Lung (tissue), 12 donors: ENCODE results near the gene BHLHA9. TPM values are rescaled to one million over a fixed set of nuclear protein-coding genes. Genes with fewer than 3 reads are reported as not detected.

ENCODE experiments used
- ATAC-seq: fragments of 200-7000 bp; cut with Tn5 transposase; one replicate; pipeline ENCODE4 v1.9.1; 2020; ENCODE audit warnings: moderate number of reproducible peaks; ENCODE audit not compliant: insufficient read depth, low FRiP score
- DNase-seq, 3 donors: peaks; one replicate each; pipeline ENCODE4 v3.0.0-alpha.2; 2013 to 2017
- H3K27ac ChIP-seq, 2 donors: one replicate each; pipeline ENCODE4 v1.5.1; 2013; ENCODE audit warnings: mild to moderate bottlenecking in 2 of 2, moderate library complexity in 2 of 2, control low read depth in 1 of 2, inconsistent platforms in 1 of 2, low read depth in 1 of 2, low read length in 1 of 2
- H3K27me3 ChIP-seq, 3 donors: one replicate each; pipeline ENCODE4 v1.5.1; 2013; ENCODE audit warnings: low read length in 2 of 3; ENCODE audit not compliant: control insufficient read depth in 3 of 3, insufficient read depth in 3 of 3
- H3K36me3 ChIP-seq, 4 donors: one replicate each; pipeline ENCODE4 v1.5.1; 2013; ENCODE audit warnings: low read length in 4 of 4, mild to moderate bottlenecking in 1 of 4, moderate library complexity in 1 of 4; ENCODE audit not compliant: control insufficient read depth in 4 of 4, insufficient read depth in 4 of 4
- H3K4me1 ChIP-seq, 5 donors: one replicate each; pipeline ENCODE4 v1.5.1; 2013; ENCODE audit warnings: low read length in 5 of 5, mild to moderate bottlenecking in 2 of 5, moderate library complexity in 1 of 5; ENCODE audit not compliant: control insufficient read depth in 5 of 5, insufficient read depth in 5 of 5
- H3K4me3 ChIP-seq: one replicate; pipeline ENCODE4 v1.5.1; 2013; ENCODE audit warnings: mild to moderate bottlenecking, control low read depth, moderate library complexity
- H3K9ac ChIP-seq, 2 donors: one replicate each; pipeline ENCODE4 v1.5.1; 2013; ENCODE audit warnings: low read length in 2 of 2, control low read depth in 1 of 2; ENCODE audit not compliant: insufficient read depth in 1 of 2
- H3K9me3 ChIP-seq, 4 donors: one replicate each; pipeline ENCODE4 v1.5.1; 2013; ENCODE audit warnings: low read length in 3 of 4, mild to moderate bottlenecking in 1 of 4, moderate library complexity in 1 of 4; ENCODE audit not compliant: control insufficient read depth in 4 of 4, insufficient read depth in 3 of 4
- CTCF ChIP-seq: IDR thresholded peaks from 2 replicates; pipeline ENCODE4 v1.5.1; 2012; ENCODE audit warnings: mild to moderate bottlenecking; ENCODE audit errors: control extremely low read depth, extremely low read depth
- WGBS, 2 donors: extraction: QIAGEN DNeasy Blood & Tissue Kit; methylation state at CpG; one replicate each; pipeline ENCODE4 v1.1.7; 2013; 5-methylcytosine and 5-hydroxymethylcytosine counted together
- polyA plus RNA-seq, 2 donors: library from polyadenylated mRNA; stranded (reverse); fragments of 200-250 nt; gene quantifications; one replicate each; pipeline ENCODE4 v1.2.1, GENCODE V29; 2013
- total RNA-seq, 2 donors: library from RNA; depleted of rRNA in 1 of 2; stranded (reverse); fragments of >200 nt in 1 of 2; gene quantifications; one replicate each; pipeline ENCODE4 v1.2.1, GENCODE V29; 2014 to 2021
- donor health status: control.
- donor health status: control.
- donor health status: Bipolar disorder and iron deficiency.
- donor health status: healthy.
- donor health status: DM: yes; HTN: yes; CAD: no.

The BHLHA9 gene
- total and polyA plus RNA-seq, 4 donors, result not detected

GRCh38 chr17:1223662-1224061, 46.6 kb upstream of the BHLHA9 start:
- no peak for DNase-seq
- Histone ChIP-seq H3K9me3 (peaks cover 0 to 8% (median 0%) of the 10 kb centered on the region in 4 donors), H3K9ac (no peak overlapping the region), H3K4me3 (no peak overlapping the region), H3K4me1 (peaks cover 0 to 4% (median 0%) of the 10 kb centered on the region in 5 donors), H3K27ac (no peak overlapping the region), H3K27me3 (peaks cover 0 to 31% (median 29%) of the 10 kb centered on the region in 3 donors), H3K36me3 (peaks cover 0 to 1% (median 0%) of the 10 kb centered on the region in 4 donors)
- no peak for ATAC-seq
- no peak for TF ChIP-seq CTCF
- 84 to 86% methylated on average over 14 of the region's 14 CpGs for WGBS, 2 donors

GRCh38 chr17:1224330-1224729, 45.9 kb upstream of the BHLHA9 start:
- Histone ChIP-seq H3K4me3 (no peak overlapping the region), H3K9ac (no peak overlapping the region), H3K4me1 (peaks cover 0 to 7% (median 0%) of the 10 kb centered on the region in 5 donors), H3K36me3 (peaks cover 0 to 1% (median 0%) of the 10 kb centered on the region in 4 donors), H3K27me3 (peaks cover 0 to 31% (median 29%) of the 10 kb centered on the region in 3 donors), H3K27ac (no peak overlapping the region), H3K9me3 (peaks cover 0 to 8% (median 0%) of the 10 kb centered on the region in 4 donors)
- 77 to 93% methylated on average over 7 of the region's 7 CpGs for WGBS, 2 donors
- no peak for TF ChIP-seq CTCF
- ATAC-seq (no peak), DNase-seq (no peak)

GRCh38 chr17:1226308-1226707, 43.9 kb upstream of the BHLHA9 start:
- 83 to 85% methylated on average over 3 of the region's 3 CpGs for WGBS, 2 donors

More at GRCh38 chr17:1226308-1226707, 43.9 kb upstream of the BHLHA9 start:
- peaks cover 0 to 4% (median 0%) of the 10 kb centered on the region in 4 donors for H3K9me3 ChIP-seq
- ATAC-seq (no peak), DNase-seq (no peak)
- peaks cover 0 to 1% (median 0%) of the 10 kb centered on the region in 4 donors for H3K36me3 ChIP-seq
- TF ChIP-seq CTCF, result no peak
- peaks cover 0 to 42% (median 31%) of the 10 kb centered on the region in 3 donors for H3K27me3 ChIP-seq
- peaks cover 0 to 13% (median 0%) of the 10 kb centered on the region in 5 donors for H3K4me1 ChIP-seq
- no peak overlapping the region for H3K4me3 ChIP-seq
- H3K9ac ChIP-seq, result no peak overlapping the region
- H3K27ac ChIP-seq, result no peak overlapping the region
